G401.6 (cell line): ENCODE data around the gene ITGA8.
A peak's percentile ranks its signal among the peaks of the same experiment; 100 is the strongest.

Source experiments
- FAIRE-seq: peaks from 2 replicates; lab custom pipeline; 2012; peaks lifted over from hg19 to GRCh38; lab: Jason Lieb, UNC

The ITGA8 gene

GRCh38 chr10:15730341-15730740, 10.6 kb upstream of the ITGA8 start:
- FAIRE-seq: peak; percentile 52

- no peak for FAIRE-seq
Observed at GRCh38 chr10:15729890-15730289, 10.2 kb upstream of the ITGA8 start.

GRCh38 chr10:15726042-15726441, 6.3 kb upstream of the ITGA8 start:
- FAIRE-seq: no peak

GRCh38 chr10:15725603-15726002, 5.9 kb upstream of the ITGA8 start:
- peak; percentile 70 for FAIRE-seq

GRCh38 chr10:15724683-15725082, 5.0 kb upstream of the ITGA8 start:
- no peak for FAIRE-seq

GRCh38 chr10:15723803-15724202, 4.1 kb upstream of the ITGA8 start:
- no peak for FAIRE-seq

GRCh38 chr10:15720635-15721287, 1.0 kb upstream of the ITGA8 start:
- no peak for FAIRE-seq

- FAIRE-seq: no peak
Observed at GRCh38 chr10:15719049-15719898, 448 bp downstream of the ITGA8 start.

GRCh38 chr10:15718694-15719048, 1.1 kb downstream of the ITGA8 start:
- FAIRE-seq: no peak

- no peak for FAIRE-seq
Observed at GRCh38 chr10:15715619-15716227, 4.0 kb downstream of the ITGA8 start.

- FAIRE-seq: no peak
Observed at GRCh38 chr10:15714847-15715246, 4.9 kb downstream of the ITGA8 start.

GRCh38 chr10:15712883-15713282, 6.8 kb downstream of the ITGA8 start:
- no peak for FAIRE-seq

- FAIRE-seq: no peak
Observed at GRCh38 chr10:15710455-15710854, 9.3 kb downstream of the ITGA8 start.

- FAIRE-seq: no peak
Observed at GRCh38 chr10:15705298-15705697, 14.4 kb downstream of the ITGA8 start.

- no peak for FAIRE-seq
Observed at GRCh38 chr10:15704581-15704968, 15.1 kb downstream of the ITGA8 start.

- FAIRE-seq: no peak
Observed at GRCh38 chr10:15703944-15704580, 15.7 kb downstream of the ITGA8 start.

GRCh38 chr10:15703151-15703880, 16.4 kb downstream of the ITGA8 start:
- FAIRE-seq: no peak

GRCh38 chr10:15700078-15700674, 19.5 kb downstream of the ITGA8 start:
- FAIRE-seq: no peak

- no peak for FAIRE-seq
Observed at GRCh38 chr10:15695852-15696251, 23.9 kb downstream of the ITGA8 start.

GRCh38 chr10:15690031-15690430, 29.7 kb downstream of the ITGA8 start:
- no peak for FAIRE-seq

GRCh38 chr10:15684768-15685167, 35.0 kb downstream of the ITGA8 start:
- no peak for FAIRE-seq

GRCh38 chr10:15681076-15681475, 38.6 kb downstream of the ITGA8 start:
- no peak for FAIRE-seq
